T-helper 17 cell (primary cell): Measurements from ENCODE around the gene SLC12A7. TPM values are rescaled to one million over a fixed set of nuclear protein-coding genes. Genes with fewer than 3 reads are reported as not detected.

Experiments
- ATAC-seq: fragments of 150-1000 bp; cut with Tn5 transposase; 2 replicates; pipeline ENCODE4 v1.10.0; 2021; ENCODE audit warnings: mild to moderate bottlenecking, moderate library complexity
- DNase-seq, 3 donors: peaks; one replicate each; pipeline versions ENCODE4 v3.0.0 to v3.0.0-alpha.2; 2020 to 2021
- H3K9me3 ChIP-seq: one replicate; pipeline ENCODE4 v1.7.0; 2013; ENCODE audit warnings: low read length, mild to moderate bottlenecking; ENCODE audit not compliant: control insufficient read depth, poor library complexity, severe bottlenecking
- H3K27ac Mint-ChIP-seq: one replicate; pipeline ENCODE4 v1.8.0; 2022; ENCODE audit warnings: mild to moderate bottlenecking, moderate library complexity, mixed read lengths
- H3K27me3 Mint-ChIP-seq: one replicate; pipeline ENCODE4 v1.8.0; 2022; ENCODE audit warnings: mixed read lengths
- H3K36me3 Mint-ChIP-seq: one replicate; pipeline ENCODE4 v1.8.0; 2022; ENCODE audit warnings: low read depth, mixed read lengths
- H3K4me1 Mint-ChIP-seq: one replicate; pipeline ENCODE4 v1.8.0; 2022; ENCODE audit warnings: mild to moderate bottlenecking, mixed read lengths
- H3K4me3 Mint-ChIP-seq: one replicate; pipeline ENCODE4 v1.8.0; 2022; ENCODE audit warnings: mild to moderate bottlenecking, moderate library complexity, mixed read lengths
- total RNA-seq, 4 donors: library from RNA in 2 of 4; stranded (reverse) in 2 of 4; gene quantifications; one replicate each; pipeline ENCODE4 v1.2.3 and lab custom pipeline; 2022 to 2026

SLC12A7 gene
- total RNA-seq, 2 donors from 2014 or later, result 36.6 to 88.0 TPM

- Mint-ChIP-seq H3K27me3 (peaks cover 50% of the 10 kb centered on the region), H3K4me3 (no peak overlapping the region), H3K36me3 (peaks cover 2% of the 10 kb centered on the region), H3K27ac (no peak overlapping the region), H3K4me1 (peaks cover 13% of the 10 kb centered on the region)
- no peak for ATAC-seq
- H3K9me3 ChIP-seq, result no peaks in the 10 kb centered on the region
- DNase-seq, result peak in 1 of 3 donors; percentile 7
These were observed 101.2 kb downstream of the SLC12A7 start for GRCh38 chr5:1010641-1011046.

GRCh38 chr5:1010181-1010510 is 101.7 kb downstream of the SLC12A7 start:
- H3K27me3 Mint-ChIP-seq, result peaks cover 51% of the 10 kb centered on the region
- no peak overlapping the region for H3K27ac Mint-ChIP-seq
- DNase-seq, result peak in 1 of 3 donors; percentile 1
- no peak for ATAC-seq
- peaks cover 13% of the 10 kb centered on the region for H3K4me1 Mint-ChIP-seq
- H3K9me3 ChIP-seq, result no peaks in the 10 kb centered on the region
- peaks cover 2% of the 10 kb centered on the region for H3K36me3 Mint-ChIP-seq
- peak overlapping the region; percentile 60 for H3K4me3 Mint-ChIP-seq

- H3K9me3 ChIP-seq, result no peaks in the 10 kb centered on the region
- peaks cover 51% of the 10 kb centered on the region for H3K27me3 Mint-ChIP-seq
- ATAC-seq (no peak), DNase-seq (peak in 1 of 3 donors; percentile 5)
- peaks cover 13% of the 10 kb centered on the region for H3K4me1 Mint-ChIP-seq
- H3K27ac Mint-ChIP-seq, result no peak overlapping the region
- H3K36me3 Mint-ChIP-seq, result peaks cover 2% of the 10 kb centered on the region
- peak overlapping the region; percentile 60 for H3K4me3 Mint-ChIP-seq
These were observed 102.3 kb downstream of the SLC12A7 start for GRCh38 chr5:1009359-1010180.

- DNase-seq (peak in 2 of 3 donors; percentile 25 to 49), ATAC-seq (peak; percentile 71)
- Mint-ChIP-seq H3K4me3 (peak within 1 kb of the TSS; percentile 87), H3K27ac (no peak within 1 kb of the TSS), H3K4me1 (peaks cover 15% of the 10 kb centered on the region), H3K36me3 (peaks cover 2% of the 10 kb centered on the region), H3K27me3 (peaks cover 51% of the 10 kb centered on the region)
- no peaks in the 10 kb centered on the region for H3K9me3 ChIP-seq
These were observed 103.2 kb downstream of the SLC12A7 start, which contains the start of gene NKD2 for GRCh38 chr5:1008451-1009358. TSS of gene NKD2 (plus strand) at chr5:1008802. CDS start at chr5:1009058, 256 bp downstream.

GRCh38 chr5:1007681-1008450 is 104.0 kb downstream of the SLC12A7 start:
- peak overlapping the region; percentile 87 for H3K4me3 Mint-ChIP-seq
- no peaks in the 10 kb centered on the region for H3K9me3 ChIP-seq
- H3K36me3 Mint-ChIP-seq, result peaks cover 2% of the 10 kb centered on the region
- H3K4me1 Mint-ChIP-seq, result peaks cover 22% of the 10 kb centered on the region
- no peak overlapping the region for H3K27ac Mint-ChIP-seq
- ATAC-seq, result no peak
- peak in 1 of 3 donors; percentile 7 for DNase-seq
- H3K27me3 Mint-ChIP-seq, result peaks cover 51% of the 10 kb centered on the region

- H3K36me3 Mint-ChIP-seq, result peaks cover 2% of the 10 kb centered on the region
- peaks cover 23% of the 10 kb centered on the region for H3K4me1 Mint-ChIP-seq
- no peaks in the 10 kb centered on the region for H3K9me3 ChIP-seq
- H3K27me3 Mint-ChIP-seq, result peaks cover 47% of the 10 kb centered on the region
- no peak overlapping the region for H3K27ac Mint-ChIP-seq
- DNase-seq, result no peak
- ATAC-seq, result no peak
- H3K4me3 Mint-ChIP-seq, result peak overlapping the region; percentile 87
These were observed 104.6 kb downstream of the SLC12A7 start for GRCh38 chr5:1007221-1007680.

GRCh38 chr5:1006656-1007071 is 105.2 kb downstream of the SLC12A7 start:
- Mint-ChIP-seq H3K4me3 (peak overlapping the region; percentile 36), H3K27me3 (peaks cover 48% of the 10 kb centered on the region), H3K4me1 (peaks cover 23% of the 10 kb centered on the region), H3K27ac (no peak overlapping the region), H3K36me3 (peaks cover 2% of the 10 kb centered on the region)
- DNase-seq (peak in 1 of 3 donors; percentile 4), ATAC-seq (no peak)
- no peaks in the 10 kb centered on the region for H3K9me3 ChIP-seq

- H3K27ac Mint-ChIP-seq, result no peak overlapping the region
- ATAC-seq, result no peak
- DNase-seq, result peak in 1 of 3 donors; percentile 5
- peak overlapping the region; percentile 75 for H3K4me3 Mint-ChIP-seq
- peaks cover 18% of the 10 kb centered on the region for H3K4me1 Mint-ChIP-seq
- no peaks in the 10 kb centered on the region for H3K9me3 ChIP-seq
- peaks cover 42% of the 10 kb centered on the region for H3K27me3 Mint-ChIP-seq
- peaks cover 2% of the 10 kb centered on the region for H3K36me3 Mint-ChIP-seq
These were observed 105.8 kb downstream of the SLC12A7 start for GRCh38 chr5:1005904-1006655.

GRCh38 chr5:1005249-1005851 is 106.5 kb downstream of the SLC12A7 start:
- Mint-ChIP-seq H3K27ac (no peak overlapping the region), H3K4me3 (peak overlapping the region; percentile 75), H3K4me1 (peaks cover 18% of the 10 kb centered on the region), H3K27me3 (peaks cover 35% of the 10 kb centered on the region), H3K36me3 (peaks cover 2% of the 10 kb centered on the region)
- no peak for ATAC-seq
- no peak for DNase-seq
- H3K9me3 ChIP-seq, result no peaks in the 10 kb centered on the region

GRCh38 chr5:1004461-1005248 is 107.2 kb downstream of the SLC12A7 start:
- H3K9me3 ChIP-seq, result no peaks in the 10 kb centered on the region
- Mint-ChIP-seq H3K36me3 (peaks cover 2% of the 10 kb centered on the region), H3K4me1 (peaks cover 16% of the 10 kb centered on the region), H3K27me3 (peaks cover 28% of the 10 kb centered on the region), H3K4me3 (peak overlapping the region; percentile 86), H3K27ac (no peak overlapping the region)
- ATAC-seq (peak; percentile 73), DNase-seq (peak; percentile 22 to 46 (median 40))

- Mint-ChIP-seq H3K36me3 (peaks cover 2% of the 10 kb centered on the region), H3K4me1 (peaks cover 16% of the 10 kb centered on the region), H3K27ac (no peak overlapping the region), H3K4me3 (peak overlapping the region; percentile 86), H3K27me3 (peaks cover 28% of the 10 kb centered on the region)
- peak; percentile 27 for ATAC-seq
- peak in 1 of 3 donors; percentile 7 for DNase-seq
- H3K9me3 ChIP-seq, result no peaks in the 10 kb centered on the region
These were observed 108.4 kb downstream of the SLC12A7 start for GRCh38 chr5:1003296-1003937.
